SU-DHL-6 (cell line): ENCODE results near the gene TMEM247.

Experiments used
- H2AFZ ChIP-seq: fragments of 200-600 bp; sonication (generic); 2 replicates; pipeline ENCODE4 v1.6.1; 2014; ENCODE audit warnings: low read depth, mild to moderate bottlenecking, moderate library complexity, mixed read lengths, antibody characterized with exemption, low read length; ENCODE audit not compliant: severe bottlenecking
- H3F3A ChIP-seq: fragments of 200-600 bp; shearing (Covaris generic); 2 replicates; pipeline ENCODE4 v1.6.0; 2016; ENCODE audit warnings: antibody characterized with exemption, mild to moderate bottlenecking; ENCODE audit not compliant: insufficient read depth
- H3K27ac ChIP-seq: fragments of 200-600 bp; sonication (generic); 2 replicates; pipeline ENCODE4 v1.5.1; 2016; ENCODE audit warnings: low read depth, mild to moderate bottlenecking, low read length, moderate library complexity, mixed read lengths
- H3K27me3 ChIP-seq: fragments of 200-600 bp; sonication (generic), shearing (Covaris generic); 2 replicates; pipeline ENCODE4 v1.6.0; 2014; ENCODE audit warnings: mild to moderate bottlenecking, low read length
- H3K36me3 ChIP-seq: fragments of 200-600 bp; sonication (generic); 2 replicates; pipeline ENCODE4 v1.6.1; 2014; ENCODE audit warnings: mild to moderate bottlenecking, low read length, mixed read lengths
- H3K4me2 ChIP-seq: fragments of 300-600, 200-600 bp; shearing (Covaris generic), sonication (generic); 2 replicates; pipeline ENCODE4 v1.6.0; 2014; ENCODE audit warnings: low read length, low read depth, mild to moderate bottlenecking; ENCODE audit not compliant: poor library complexity, severe bottlenecking
- H3K4me3 ChIP-seq: fragments of 200-600 bp; sonication (generic); 2 replicates; pipeline ENCODE4 v1.5.1; 2014; ENCODE audit warnings: antibody characterized with exemption, low read length, mild to moderate bottlenecking, mixed read lengths; ENCODE audit not compliant: insufficient read depth, poor library complexity, severe bottlenecking
- H3K79me2 ChIP-seq: fragments of 200-600 bp; sonication (generic); 2 replicates; pipeline ENCODE4 v1.6.1; 2014; ENCODE audit warnings: mild to moderate bottlenecking, low read length, moderate library complexity; ENCODE audit not compliant: insufficient read depth
- H3K9ac ChIP-seq: fragments of 200-600 bp; sonication (generic); 2 replicates; pipeline ENCODE4 v1.7.0; 2014; ENCODE audit warnings: mild to moderate bottlenecking, low read length
- H3K9me2 ChIP-seq: fragments of 200-600 bp; sonication (generic); replicated peaks from 2 replicates; pipeline ENCODE4 v1.6.1; 2014; ENCODE audit warnings: low read length; ENCODE audit not compliant: insufficient read depth
- H3K9me3 ChIP-seq: fragments of 200-600 bp; sonication (generic); 2 replicates; pipeline ENCODE4 v1.6.1; 2014; ENCODE audit warnings: low read length, mixed read lengths; ENCODE audit not compliant: insufficient read depth
- H4K20me1 ChIP-seq: fragments of 200-600 bp; sonication (generic); 2 replicates; pipeline ENCODE4 v1.6.1; 2014; ENCODE audit warnings: low read depth, mild to moderate bottlenecking, antibody characterized with exemption, low read length, moderate library complexity, mixed read lengths
- EZH2phosphoT487 ChIP-seq: fragments of 200-600 bp; sonication (generic), shearing (Covaris generic); conservative IDR thresholded peaks from 2 replicates; pipeline ENCODE4 v1.6.1; 2018; ENCODE audit warnings: mild to moderate bottlenecking, antibody characterized with exemption, low read length, moderate library complexity, mixed read lengths
- TF ChIP-seq, protein P1 (sequence below): fragments of 200-600 bp; sonication (generic); IDR thresholded peaks from one replicate; pipeline ENCODE4 v1.5.1; 2017; ENCODE audit warnings: antibody characterized with exemption, mild to moderate bottlenecking, low read length, moderate library complexity; ENCODE audit not compliant: insufficient read depth, poor library complexity, severe bottlenecking

TMEM247 gene

DNA sequence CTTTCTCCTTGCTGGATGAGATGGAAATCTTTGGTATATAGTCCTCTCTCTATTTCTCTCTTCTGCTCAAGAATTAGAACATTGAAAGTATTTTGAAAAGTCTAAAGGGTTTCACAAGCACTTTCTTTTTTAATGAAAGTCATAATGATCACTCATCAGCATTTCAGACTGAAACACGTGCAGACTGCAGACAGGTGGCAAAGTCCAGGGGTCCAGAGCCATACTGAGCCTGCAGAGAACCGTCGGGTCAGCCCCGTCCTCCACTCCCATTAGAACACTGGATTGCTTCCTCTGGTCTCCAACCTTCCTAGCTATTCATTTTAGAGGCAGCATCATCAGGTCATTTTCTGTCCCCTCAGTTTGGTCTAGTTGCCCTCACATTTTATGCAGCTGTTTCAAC lies 3.1 kb downstream of the TMEM247 start:
- Histone ChIP-seq H2AFZ (no peak overlapping the region), H4K20me1 (no peaks in the 10 kb centered on the region), H3K79me2 (no peaks in the 10 kb centered on the region), H3K9me2 (no peaks in the 10 kb centered on the region), H3K4me2 (no peak overlapping the region), H3F3A (no peaks in the 10 kb centered on the region), H3K27me3 (no peaks in the 10 kb centered on the region), H3K4me3 (no peak overlapping the region), H3K27ac (no peak overlapping the region), H3K9ac (no peak overlapping the region), H3K36me3 (no peaks in the 10 kb centered on the region), H3K9me3 (no peaks in the 10 kb centered on the region)
- TF ChIP-seq, protein P1, sequence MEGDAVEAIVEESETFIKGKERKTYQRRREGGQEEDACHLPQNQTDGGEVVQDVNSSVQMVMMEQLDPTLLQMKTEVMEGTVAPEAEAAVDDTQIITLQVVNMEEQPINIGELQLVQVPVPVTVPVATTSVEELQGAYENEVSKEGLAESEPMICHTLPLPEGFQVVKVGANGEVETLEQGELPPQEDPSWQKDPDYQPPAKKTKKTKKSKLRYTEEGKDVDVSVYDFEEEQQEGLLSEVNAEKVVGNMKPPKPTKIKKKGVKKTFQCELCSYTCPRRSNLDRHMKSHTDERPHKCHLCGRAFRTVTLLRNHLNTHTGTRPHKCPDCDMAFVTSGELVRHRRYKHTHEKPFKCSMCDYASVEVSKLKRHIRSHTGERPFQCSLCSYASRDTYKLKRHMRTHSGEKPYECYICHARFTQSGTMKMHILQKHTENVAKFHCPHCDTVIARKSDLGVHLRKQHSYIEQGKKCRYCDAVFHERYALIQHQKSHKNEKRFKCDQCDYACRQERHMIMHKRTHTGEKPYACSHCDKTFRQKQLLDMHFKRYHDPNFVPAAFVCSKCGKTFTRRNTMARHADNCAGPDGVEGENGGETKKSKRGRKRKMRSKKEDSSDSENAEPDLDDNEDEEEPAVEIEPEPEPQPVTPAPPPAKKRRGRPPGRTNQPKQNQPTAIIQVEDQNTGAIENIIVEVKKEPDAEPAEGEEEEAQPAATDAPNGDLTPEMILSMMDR: no peak
- no peak for TF ChIP-seq EZH2phosphoT487

DNA sequence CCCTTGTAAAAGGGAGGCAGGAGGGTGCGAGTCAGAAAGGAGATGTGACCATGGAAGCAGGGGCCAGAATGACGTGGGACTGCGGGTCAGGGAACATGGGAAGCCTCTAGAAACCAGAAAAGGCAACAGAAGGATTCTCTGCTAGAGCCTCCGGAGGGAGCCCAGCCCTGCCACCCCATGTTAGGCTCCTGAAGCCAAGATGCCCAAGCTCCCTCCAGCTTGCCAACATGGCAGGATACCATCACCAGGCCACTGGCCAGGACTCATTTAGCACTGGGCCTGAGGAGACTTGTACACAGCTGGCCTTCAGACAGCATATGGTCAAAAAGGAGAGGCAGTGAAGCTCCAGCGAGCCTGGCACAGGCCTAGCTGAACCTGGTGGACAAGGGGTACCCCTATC lies 5.6 kb downstream of the TMEM247 start:
- H3F3A ChIP-seq: no peaks in the 10 kb centered on the region
- H3K79me2 ChIP-seq: no peaks in the 10 kb centered on the region

DNA sequence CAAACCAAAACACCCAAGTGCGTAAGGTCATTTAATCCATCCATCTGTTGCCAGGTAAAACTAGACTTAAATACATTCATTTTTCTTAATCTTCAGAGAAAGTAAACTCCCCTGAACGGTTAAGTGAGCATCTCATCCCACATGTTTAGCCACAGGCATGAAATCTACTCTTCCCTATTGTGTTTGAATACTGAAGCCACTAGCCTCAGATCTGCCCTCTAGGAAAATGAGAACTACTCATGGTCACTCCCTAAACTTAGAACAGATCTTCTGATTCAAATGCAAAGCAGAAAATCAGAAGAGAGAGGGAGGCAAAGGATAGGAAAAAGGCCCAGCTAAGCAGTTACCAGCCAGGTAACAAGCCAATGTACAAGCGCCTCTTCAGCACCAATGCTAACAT lies 7.1 kb downstream of the TMEM247 start:
- Histone ChIP-seq H3K36me3 (no peaks in the 10 kb centered on the region), H3K4me3 (no peak overlapping the region)
- TF ChIP-seq, protein P1: no peak
- no peak for TF ChIP-seq EZH2phosphoT487

More for the DNA sequence above, 5.6 kb downstream of the TMEM247 start:
- H3K9ac ChIP-seq: no peak overlapping the region
- H2AFZ ChIP-seq: no peak overlapping the region
- no peak overlapping the region for H3K4me3 ChIP-seq
- no peaks in the 10 kb centered on the region for H3K9me3 ChIP-seq
- H3K4me2 ChIP-seq: no peak overlapping the region
- H3K27me3 ChIP-seq: no peaks in the 10 kb centered on the region
- TF ChIP-seq, protein P1: no peak
- no peak for TF ChIP-seq EZH2phosphoT487
- H3K27ac ChIP-seq: no peak overlapping the region
- H4K20me1 ChIP-seq: no peaks in the 10 kb centered on the region
- H3K36me3 ChIP-seq: no peaks in the 10 kb centered on the region
- no peaks in the 10 kb centered on the region for H3K9me2 ChIP-seq

More for the DNA sequence above, 7.1 kb downstream of the TMEM247 start:
- no peak overlapping the region for H3K9ac ChIP-seq
- no peaks in the 10 kb centered on the region for H3K27me3 ChIP-seq
- no peaks in the 10 kb centered on the region for H3F3A ChIP-seq
- no peaks in the 10 kb centered on the region for H3K9me2 ChIP-seq
- H3K27ac ChIP-seq: no peak overlapping the region
- H4K20me1 ChIP-seq: no peaks in the 10 kb centered on the region
- H3K4me2 ChIP-seq: no peak overlapping the region
- no peaks in the 10 kb centered on the region for H3K9me3 ChIP-seq
- no peak overlapping the region for H2AFZ ChIP-seq
- H3K79me2 ChIP-seq: no peaks in the 10 kb centered on the region
